OCI-LY1 (cell line): Measurements from ENCODE around the gene DGKB.

Experiments used
- H2AFZ ChIP-seq: fragments of 200-600 bp; sonication (generic), shearing (Covaris generic); 2 replicates; pipeline ENCODE4 v1.6.0; 2014; ENCODE audit warnings: antibody characterized with exemption, mild to moderate bottlenecking, low read length
- H3F3A ChIP-seq: fragments of 200-600 bp; sonication (generic), shearing (Covaris generic); 2 replicates; pipeline ENCODE4 v1.6.0; 2014; ENCODE audit warnings: mild to moderate bottlenecking, antibody characterized with exemption, low read length, moderate library complexity; ENCODE audit not compliant: insufficient read depth
- H3K27ac ChIP-seq: fragments of 200-600 bp; sonication (generic); 2 replicates; pipeline ENCODE4 v1.5.1; 2014; ENCODE audit warnings: low read length, mixed run types, mild to moderate bottlenecking, low read depth; ENCODE audit not compliant: poor library complexity, severe bottlenecking
- H3K27me3 ChIP-seq: fragments of 200-600 bp; sonication (generic); 2 replicates; pipeline ENCODE4 v1.6.0; 2014; ENCODE audit warnings: antibody characterized with exemption, mild to moderate bottlenecking, low read length, moderate library complexity; ENCODE audit not compliant: insufficient read depth
- H3K36me3 ChIP-seq: fragments of 200-600 bp; sonication (generic); 2 replicates; pipeline ENCODE4 v1.6.1; 2014; ENCODE audit warnings: mild to moderate bottlenecking, antibody characterized with exemption, low read length, moderate library complexity, mixed read lengths; ENCODE audit not compliant: insufficient read depth
- H3K4me1 ChIP-seq: fragments of 200-600 bp; sonication (generic); 2 replicates; pipeline ENCODE4 v1.5.1; 2014; ENCODE audit warnings: mild to moderate bottlenecking, low read length, moderate library complexity; ENCODE audit not compliant: insufficient read depth, severe bottlenecking
- H3K4me2 ChIP-seq: fragments of 200-600 bp; sonication (generic), shearing (Covaris generic); 2 replicates; pipeline ENCODE4 v1.6.1; 2014; ENCODE audit warnings: low read length
- H3K4me3 ChIP-seq: fragments of 200-600 bp; sonication (generic); 2 replicates; pipeline ENCODE4 v1.5.1; 2014; ENCODE audit warnings: low read length, low read depth, mild to moderate bottlenecking, mixed read lengths; ENCODE audit not compliant: poor library complexity, severe bottlenecking
- H3K79me2 ChIP-seq: fragments of 200-600 bp; shearing (Covaris generic); 2 replicates; pipeline ENCODE4 v1.6.1; 2016; ENCODE audit warnings: mixed run types, low read length, mixed read lengths; ENCODE audit not compliant: insufficient read depth
- H3K9ac ChIP-seq: fragments of 200-600 bp; sonication (generic), shearing (Covaris generic); 2 replicates; pipeline ENCODE4 v1.6.1; 2014; ENCODE audit warnings: mild to moderate bottlenecking, low read length, mixed read lengths
- H3K9me2 ChIP-seq: fragments of 200-600 bp; sonication (generic), shearing (Covaris generic); 2 replicates; pipeline ENCODE4 v1.6.1; 2014; ENCODE audit warnings: low read depth, mild to moderate bottlenecking, low read length, mixed read lengths
- H3K9me3 ChIP-seq: fragments of 200-600 bp; shearing (Covaris generic); 2 replicates; pipeline ENCODE4 v1.6.1; 2014; ENCODE audit warnings: low read length, mixed read lengths
- H4K20me1 ChIP-seq: fragments of 200-600 bp; sonication (generic), shearing (Covaris generic); 2 replicates; pipeline ENCODE4 v1.6.0; 2016; ENCODE audit warnings: mild to moderate bottlenecking, low read length; ENCODE audit not compliant: insufficient read depth
- CTCF ChIP-seq: fragments of 200-600 bp; sonication (generic), shearing (Covaris generic); IDR thresholded peaks from 2 replicates; pipeline ENCODE4 v1.5.1; 2017; ENCODE audit warnings: mild to moderate bottlenecking, antibody characterized with exemption, low read length, moderate library complexity, mixed read lengths
- EZH2 ChIP-seq: fragments of 200-600 bp; sonication (generic), shearing (Covaris generic); IDR thresholded peaks from 2 replicates; pipeline ENCODE4 v1.8.0; 2017; ENCODE audit warnings: borderline replicate concordance, mixed run types, mild to moderate bottlenecking, antibody characterized with exemption, low read length, moderate library complexity, mixed read lengths

Gene DGKB

GRCh38 chr7:14170872-14171271, 731.7 kb downstream of the DGKB start:
- Histone ChIP-seq H3K4me3 (no peak overlapping the region), H3K36me3 (no peaks in the 10 kb centered on the region), H3K79me2 (no peaks in the 10 kb centered on the region), H3K4me1 (no peaks in the 10 kb centered on the region), H3K27ac (no peak overlapping the region), H2AFZ (no peak overlapping the region), H4K20me1 (no peaks in the 10 kb centered on the region), H3K4me2 (no peak overlapping the region), H3K9me2 (no peaks in the 10 kb centered on the region), H3F3A (no peaks in the 10 kb centered on the region), H3K27me3 (no peaks in the 10 kb centered on the region), H3K9me3 (peaks cover 12% of the 10 kb centered on the region; the same call in 1 of the 2 replicates), H3K9ac (no peak overlapping the region)
- no peak for TF ChIP-seq CTCF
- no peak for TF ChIP-seq EZH2

- no peak overlapping the region for H2AFZ ChIP-seq
- H3K9me3 ChIP-seq, result no peaks in the 10 kb centered on the region
- H3K27me3 ChIP-seq, result no peaks in the 10 kb centered on the region
- H3K9ac ChIP-seq, result no peak overlapping the region
- peaks cover 19% of the 10 kb centered on the region for H3K4me1 ChIP-seq
- no peaks in the 10 kb centered on the region for H3K79me2 ChIP-seq
- no peak overlapping the region for H3K27ac ChIP-seq
- no peak overlapping the region for H3K4me3 ChIP-seq
- TF ChIP-seq CTCF (no peak), EZH2 (no peak)
- no peaks in the 10 kb centered on the region for H3F3A ChIP-seq
- H3K36me3 ChIP-seq, result no peaks in the 10 kb centered on the region
- no peak overlapping the region for H3K4me2 ChIP-seq
- H4K20me1 ChIP-seq, result no peaks in the 10 kb centered on the region
- no peaks in the 10 kb centered on the region for H3K9me2 ChIP-seq
These were observed 744.4 kb downstream of the DGKB start for GRCh38 chr7:14158111-14158510.

GRCh38 chr7:14156436-14156835, 746.1 kb downstream of the DGKB start:
- Histone ChIP-seq H3K79me2 (no peaks in the 10 kb centered on the region), H3K9ac (no peak overlapping the region), H2AFZ (no peak overlapping the region), H3K27ac (no peak overlapping the region), H3K27me3 (no peaks in the 10 kb centered on the region), H3K4me3 (no peak overlapping the region), H3F3A (no peaks in the 10 kb centered on the region), H3K4me1 (peaks cover 30% of the 10 kb centered on the region), H3K4me2 (no peak overlapping the region), H3K9me3 (no peaks in the 10 kb centered on the region), H4K20me1 (no peaks in the 10 kb centered on the region), H3K36me3 (no peaks in the 10 kb centered on the region), H3K9me2 (no peaks in the 10 kb centered on the region)
- TF ChIP-seq CTCF (no peak), EZH2 (no peak)
